GM23338 (cell line): ENCODE measurements around the gene SQSTM1. TPM values are rescaled to one million over a fixed set of nuclear protein-coding genes. Genes with fewer than 3 reads are reported as not detected.

Source experiments
- ATAC-seq: fragments of 200-7000 bp; cut with Tn5 transposase; 3 replicates; pipeline ENCODE4 v1.9.1; 2020
- DNase-seq: peaks from one replicate; pipeline ENCODE4 v3.0.0-alpha.2; 2015; ENCODE audit warnings: low spot score
- H2AFZ ChIP-seq: fragments of 200-600 bp; sonication (generic); 2 replicates; pipeline ENCODE4 v1.8.0; 2016; ENCODE audit warnings: antibody characterized with exemption, mild to moderate bottlenecking, moderate library complexity
- H3F3A ChIP-seq: fragments of 200-600 bp; sonication (generic); replicated peaks from 2 replicates; pipeline ENCODE4 v1.8.0; 2017; ENCODE audit warnings: antibody characterized with exemption, mixed run types, low read depth
- H3K27ac ChIP-seq: fragments of 200-600 bp; sonication (generic); 2 replicates; pipeline ENCODE4 v1.6.1; 2016; ENCODE audit warnings: low read depth
- H3K27me3 ChIP-seq: fragments of 200-600 bp; sonication (generic); 2 replicates; pipeline ENCODE4 v1.8.0; 2016; ENCODE audit warnings: mild to moderate bottlenecking, mixed run types, moderate library complexity; ENCODE audit not compliant: insufficient read depth
- H3K36me3 ChIP-seq: fragments of 200-600 bp; sonication (generic); 2 replicates; pipeline ENCODE4 v1.8.0; 2016; ENCODE audit warnings: mild to moderate bottlenecking; ENCODE audit not compliant: insufficient read depth
- H3K4me1 ChIP-seq: fragments of 200-600 bp; sonication (generic); 2 replicates; pipeline ENCODE4 v1.8.0; 2016; ENCODE audit warnings: mild to moderate bottlenecking, moderate library complexity; ENCODE audit not compliant: insufficient read depth
- H3K4me2 ChIP-seq: fragments of 200-600 bp; sonication (generic); 2 replicates; pipeline ENCODE4 v1.7.1; 2017; ENCODE audit warnings: mixed run types
- H3K4me3 ChIP-seq: fragments of 200-600 bp; sonication (generic); 2 replicates; pipeline ENCODE4 v1.6.1; 2016; ENCODE audit warnings: mixed run types
- H3K79me2 ChIP-seq: fragments of 200-600 bp; sonication (generic); replicated peaks from 2 replicates; pipeline ENCODE4 v1.8.0; 2017; ENCODE audit warnings: mild to moderate bottlenecking; ENCODE audit not compliant: insufficient read depth
- H3K9me2 ChIP-seq: fragments of 200-600 bp; sonication (generic); 2 replicates; pipeline ENCODE4 v1.8.0; 2017; ENCODE audit not compliant: insufficient read depth
- H4K20me1 ChIP-seq: fragments of 200-600 bp; sonication (generic); replicated peaks from 2 replicates; pipeline ENCODE4 v1.8.0; 2017; ENCODE audit warnings: mild to moderate bottlenecking; ENCODE audit not compliant: insufficient read depth
- H3K27ac Mint-ChIP-seq: 2 replicates; pipeline ENCODE4 v1.8.0; 2020; ENCODE audit warnings: inconsistent platforms, mild to moderate bottlenecking, moderate library complexity, mixed read lengths
- H3K27me3 Mint-ChIP-seq: 3 replicates; pipeline ENCODE4 v1.8.0; 2022; ENCODE audit warnings: low read depth, mild to moderate bottlenecking, moderate library complexity, mixed read lengths, inconsistent platforms; ENCODE audit not compliant: insufficient read depth, poor library complexity
- H3K36me3 Mint-ChIP-seq: 3 replicates; pipeline ENCODE4 v1.8.0; 2021; ENCODE audit warnings: low read depth, mild to moderate bottlenecking, inconsistent platforms, moderate library complexity, mixed read lengths
- H3K4me1 Mint-ChIP-seq: 3 replicates; pipeline ENCODE4 v1.8.0; 2020; ENCODE audit warnings: mild to moderate bottlenecking, inconsistent platforms, mixed read lengths
- H3K4me3 Mint-ChIP-seq: 3 replicates; pipeline ENCODE4 v1.8.0; 2021; ENCODE audit warnings: moderate library complexity, mild to moderate bottlenecking, inconsistent platforms, mixed read lengths
- H3K9me3 Mint-ChIP-seq: 3 replicates; pipeline ENCODE4 v1.8.0; 2020; ENCODE audit warnings: moderate library complexity, mild to moderate bottlenecking, inconsistent platforms, mixed read lengths
- CREB1 ChIP-seq: fragments of 250-450 bp; sonication (Bioruptor Pico); IDR thresholded peaks from 2 replicates; pipeline ENCODE4 v1.5.0; 2020; ENCODE audit warnings: low read depth, mild to moderate bottlenecking, moderate library complexity
- EZH2 ChIP-seq: fragments of 200-600 bp; sonication (generic); IDR thresholded peaks from one replicate; pipeline ENCODE4 v1.8.0; 2017; ENCODE audit warnings: antibody characterized with exemption, mild to moderate bottlenecking, low read depth; ENCODE audit not compliant: unreplicated experiment
- NANOG ChIP-seq: IDR thresholded peaks from 2 replicates; pipeline ENCODE4 v1.6.1; 2016; ENCODE audit warnings: antibody characterized with exemption, borderline replicate concordance
- POLR2AphosphoS5 ChIP-seq: IDR thresholded peaks from 2 replicates; pipeline ENCODE4 v1.6.1; 2016; ENCODE audit warnings: antibody characterized with exemption, low read depth
- ZNF331 ChIP-seq: fragments of 250-450 bp; sonication (Bioruptor Pico); IDR thresholded peaks from 2 replicates; pipeline ENCODE4 v1.5.0; 2020; ENCODE audit warnings: low read depth, mild to moderate bottlenecking, moderate library complexity
- polyA plus RNA-seq: library from polyadenylated mRNA; unstranded; fragments of >200 nt; fragmentation: Nextera tagmentation; extraction: Ambion mirVana; gene quantifications from 2 replicates; pipeline ENCODE4 v1.2.1, GENCODE V29; 2016
- total RNA-seq: library from RNA; depleted of rRNA; stranded (reverse); fragments of >200 nt; shearing (Covaris generic); gene quantifications from 2 replicates; pipeline ENCODE4 v1.2.3, GENCODE V29; 2014
- TF ChIP-seq, protein P1 (sequence below): fragments of 250-450 bp; sonication (Bioruptor Pico); IDR thresholded peaks from 2 replicates; pipeline ENCODE4 v1.5.0; 2020; ENCODE audit warnings: mild to moderate bottlenecking, moderate library complexity
- TF ChIP-seq, protein P2 (sequence below): IDR thresholded peaks from one replicate; pipeline ENCODE4 v1.6.1; 2018; ENCODE audit warnings: antibody characterized with exemption; ENCODE audit not compliant: unreplicated experiment

The SQSTM1 gene
- total and polyA plus RNA-seq, 2 experiments from 2014 or later: 58.0 to 92.6 TPM

DNA sequence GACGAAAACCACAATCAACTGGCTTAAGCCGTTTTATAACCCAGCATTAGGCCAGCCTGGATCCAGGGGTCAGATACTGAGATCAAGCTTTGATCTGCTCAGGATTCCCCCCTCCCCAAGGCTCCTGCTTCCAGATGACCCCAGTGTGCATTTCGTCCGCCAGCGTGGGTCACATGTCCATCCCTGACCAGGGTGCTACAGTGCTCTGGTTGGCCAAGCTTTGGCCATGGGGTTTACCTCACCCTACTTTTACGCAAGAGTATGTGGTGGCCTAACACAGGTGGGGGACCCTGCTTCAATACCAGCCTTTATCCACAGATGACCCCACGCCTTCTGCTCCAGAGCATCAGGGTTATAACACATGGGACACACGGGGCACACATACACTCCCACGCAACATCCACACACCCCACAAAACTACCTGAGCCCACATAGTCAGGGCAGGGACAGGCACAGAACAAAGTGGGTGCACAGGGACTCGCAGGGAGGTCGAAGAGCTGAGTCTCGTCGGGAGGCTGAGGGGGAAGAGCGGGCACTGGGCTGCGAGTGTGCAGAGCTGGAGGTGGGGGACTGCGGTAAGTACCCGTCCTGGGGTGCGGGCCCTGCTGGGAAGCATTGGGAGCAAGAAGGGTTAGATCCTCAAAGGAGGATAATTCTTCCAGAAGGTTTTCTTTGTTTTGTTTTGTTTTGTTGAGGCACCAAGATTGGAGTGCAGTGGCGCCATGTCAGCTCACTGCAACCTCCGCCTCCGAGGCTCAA is 5.0 kb upstream of the SQSTM1 start (continued):
- no peak for TF ChIP-seq NANOG
- no peak for TF ChIP-seq POLR2AphosphoS5
- TF ChIP-seq, protein P1, sequence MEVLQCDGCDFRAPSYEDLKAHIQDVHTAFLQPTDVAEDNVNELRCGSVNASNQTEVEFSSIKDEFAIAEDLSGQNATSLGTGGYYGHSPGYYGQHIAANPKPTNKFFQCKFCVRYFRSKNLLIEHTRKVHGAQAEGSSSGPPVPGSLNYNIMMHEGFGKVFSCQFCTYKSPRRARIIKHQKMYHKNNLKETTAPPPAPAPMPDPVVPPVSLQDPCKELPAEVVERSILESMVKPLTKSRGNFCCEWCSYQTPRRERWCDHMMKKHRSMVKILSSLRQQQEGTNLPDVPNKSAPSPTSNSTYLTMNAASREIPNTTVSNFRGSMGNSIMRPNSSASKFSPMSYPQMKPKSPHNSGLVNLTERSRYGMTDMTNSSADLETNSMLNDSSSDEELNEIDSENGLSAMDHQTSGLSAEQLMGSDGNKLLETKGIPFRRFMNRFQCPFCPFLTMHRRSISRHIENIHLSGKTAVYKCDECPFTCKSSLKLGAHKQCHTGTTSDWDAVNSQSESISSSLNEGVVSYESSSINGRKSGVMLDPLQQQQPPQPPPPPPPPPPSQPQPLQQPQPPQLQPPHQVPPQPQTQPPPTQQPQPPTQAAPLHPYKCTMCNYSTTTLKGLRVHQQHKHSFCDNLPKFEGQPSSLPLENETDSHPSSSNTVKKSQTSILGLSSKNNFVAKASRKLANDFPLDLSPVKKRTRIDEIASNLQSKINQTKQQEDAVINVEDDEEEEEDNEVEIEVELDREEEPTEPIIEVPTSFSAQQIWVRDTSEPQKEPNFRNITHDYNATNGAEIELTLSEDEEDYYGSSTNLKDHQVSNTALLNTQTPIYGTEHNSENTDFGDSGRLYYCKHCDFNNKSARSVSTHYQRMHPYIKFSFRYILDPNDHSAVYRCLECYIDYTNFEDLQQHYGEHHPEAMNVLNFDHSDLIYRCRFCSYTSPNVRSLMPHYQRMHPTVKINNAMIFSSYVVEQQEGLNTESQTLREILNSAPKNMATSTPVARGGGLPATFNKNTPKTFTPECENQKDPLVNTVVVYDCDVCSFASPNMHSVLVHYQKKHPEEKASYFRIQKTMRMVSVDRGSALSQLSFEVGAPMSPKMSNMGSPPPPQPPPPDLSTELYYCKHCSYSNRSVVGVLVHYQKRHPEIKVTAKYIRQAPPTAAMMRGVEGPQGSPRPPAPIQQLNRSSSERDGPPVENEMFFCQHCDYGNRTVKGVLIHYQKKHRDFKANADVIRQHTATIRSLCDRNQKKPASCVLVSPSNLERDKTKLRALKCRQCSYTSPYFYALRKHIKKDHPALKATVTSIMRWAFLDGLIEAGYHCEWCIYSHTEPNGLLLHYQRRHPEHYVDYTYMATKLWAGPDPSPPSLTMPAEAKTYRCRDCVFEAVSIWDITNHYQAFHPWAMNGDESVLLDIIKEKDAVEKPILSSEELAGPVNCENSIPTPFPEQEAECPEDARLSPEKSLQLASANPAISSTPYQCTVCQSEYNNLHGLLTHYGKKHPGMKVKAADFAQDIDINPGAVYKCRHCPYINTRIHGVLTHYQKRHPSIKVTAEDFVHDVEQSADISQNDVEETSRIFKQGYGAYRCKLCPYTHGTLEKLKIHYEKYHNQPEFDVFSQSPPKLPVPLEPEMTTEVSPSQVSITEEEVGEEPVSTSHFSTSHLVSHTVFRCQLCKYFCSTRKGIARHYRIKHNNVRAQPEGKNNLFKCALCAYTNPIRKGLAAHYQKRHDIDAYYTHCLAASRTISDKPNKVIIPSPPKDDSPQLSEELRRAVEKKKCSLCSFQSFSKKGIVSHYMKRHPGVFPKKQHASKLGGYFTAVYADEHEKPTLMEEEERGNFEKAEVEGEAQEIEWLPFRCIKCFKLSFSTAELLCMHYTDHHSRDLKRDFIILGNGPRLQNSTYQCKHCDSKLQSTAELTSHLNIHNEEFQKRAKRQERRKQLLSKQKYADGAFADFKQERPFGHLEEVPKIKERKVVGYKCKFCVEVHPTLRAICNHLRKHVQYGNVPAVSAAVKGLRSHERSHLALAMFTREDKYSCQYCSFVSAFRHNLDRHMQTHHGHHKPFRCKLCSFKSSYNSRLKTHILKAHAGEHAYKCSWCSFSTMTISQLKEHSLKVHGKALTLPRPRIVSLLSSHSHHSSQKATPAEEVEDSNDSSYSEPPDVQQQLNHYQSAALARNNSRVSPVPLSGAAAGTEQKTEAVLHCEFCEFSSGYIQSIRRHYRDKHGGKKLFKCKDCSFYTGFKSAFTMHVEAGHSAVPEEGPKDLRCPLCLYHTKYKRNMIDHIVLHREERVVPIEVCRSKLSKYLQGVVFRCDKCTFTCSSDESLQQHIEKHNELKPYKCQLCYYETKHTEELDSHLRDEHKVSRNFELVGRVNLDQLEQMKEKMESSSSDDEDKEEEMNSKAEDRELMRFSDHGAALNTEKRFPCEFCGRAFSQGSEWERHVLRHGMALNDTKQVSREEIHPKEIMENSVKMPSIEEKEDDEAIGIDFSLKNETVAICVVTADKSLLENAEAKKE (CRISPR knock-in tag): no peak

DNA sequence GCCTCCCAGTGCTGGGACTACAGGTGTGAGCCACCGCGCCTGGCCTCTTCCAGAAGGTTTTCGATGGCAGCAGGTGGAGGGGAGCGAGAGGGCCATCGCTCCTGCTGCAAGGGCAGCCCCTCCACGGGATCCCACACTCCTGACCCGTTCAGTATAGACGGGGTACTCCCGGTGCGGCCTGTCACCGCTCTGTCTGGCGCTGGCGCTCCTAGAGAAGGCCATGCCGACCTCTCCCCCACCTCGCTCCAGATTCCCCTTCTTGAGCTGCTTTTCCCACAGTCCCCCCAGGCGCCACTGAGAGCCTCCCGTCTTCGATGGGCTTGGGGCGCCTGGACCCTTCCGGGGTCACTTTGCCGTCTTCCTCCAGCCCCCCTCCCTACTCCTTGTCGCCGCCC is 4.3 kb upstream of the SQSTM1 start:
- H3K4me1 ChIP-seq: peaks cover 33% of the 10 kb centered on the region
- ATAC-seq (peak; percentile 2), DNase-seq (peak; percentile 74)
- no peak overlapping the region for H3K27ac Mint-ChIP-seq
- no peak overlapping the region for H3K27ac ChIP-seq
- H3K79me2 ChIP-seq: peaks cover 3% of the 10 kb centered on the region; the same call in 1 of the 2 replicates
- H3K27me3 ChIP-seq: peaks cover 12% of the 10 kb centered on the region; the same call in 1 of the 2 replicates
- peaks cover 28% of the 10 kb centered on the region for H3K36me3 Mint-ChIP-seq
- peaks cover 5% of the 10 kb centered on the region; the same call in 1 of the 2 replicates for H3K36me3 ChIP-seq
- TF ChIP-seq NANOG (no peak), ZNF331 (CRISPR knock-in tag) (no peak), CREB1 (no peak), EZH2 (no peak)
- TF ChIP-seq, protein P2, sequence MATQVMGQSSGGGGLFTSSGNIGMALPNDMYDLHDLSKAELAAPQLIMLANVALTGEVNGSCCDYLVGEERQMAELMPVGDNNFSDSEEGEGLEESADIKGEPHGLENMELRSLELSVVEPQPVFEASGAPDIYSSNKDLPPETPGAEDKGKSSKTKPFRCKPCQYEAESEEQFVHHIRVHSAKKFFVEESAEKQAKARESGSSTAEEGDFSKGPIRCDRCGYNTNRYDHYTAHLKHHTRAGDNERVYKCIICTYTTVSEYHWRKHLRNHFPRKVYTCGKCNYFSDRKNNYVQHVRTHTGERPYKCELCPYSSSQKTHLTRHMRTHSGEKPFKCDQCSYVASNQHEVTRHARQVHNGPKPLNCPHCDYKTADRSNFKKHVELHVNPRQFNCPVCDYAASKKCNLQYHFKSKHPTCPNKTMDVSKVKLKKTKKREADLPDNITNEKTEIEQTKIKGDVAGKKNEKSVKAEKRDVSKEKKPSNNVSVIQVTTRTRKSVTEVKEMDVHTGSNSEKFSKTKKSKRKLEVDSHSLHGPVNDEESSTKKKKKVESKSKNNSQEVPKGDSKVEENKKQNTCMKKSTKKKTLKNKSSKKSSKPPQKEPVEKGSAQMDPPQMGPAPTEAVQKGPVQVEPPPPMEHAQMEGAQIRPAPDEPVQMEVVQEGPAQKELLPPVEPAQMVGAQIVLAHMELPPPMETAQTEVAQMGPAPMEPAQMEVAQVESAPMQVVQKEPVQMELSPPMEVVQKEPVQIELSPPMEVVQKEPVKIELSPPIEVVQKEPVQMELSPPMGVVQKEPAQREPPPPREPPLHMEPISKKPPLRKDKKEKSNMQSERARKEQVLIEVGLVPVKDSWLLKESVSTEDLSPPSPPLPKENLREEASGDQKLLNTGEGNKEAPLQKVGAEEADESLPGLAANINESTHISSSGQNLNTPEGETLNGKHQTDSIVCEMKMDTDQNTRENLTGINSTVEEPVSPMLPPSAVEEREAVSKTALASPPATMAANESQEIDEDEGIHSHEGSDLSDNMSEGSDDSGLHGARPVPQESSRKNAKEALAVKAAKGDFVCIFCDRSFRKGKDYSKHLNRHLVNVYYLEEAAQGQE: no peak
- H4K20me1 ChIP-seq: no peaks in the 10 kb centered on the region
- no peak overlapping the region for H2AFZ ChIP-seq
- peak overlapping the region; percentile 68 for H3K4me3 Mint-ChIP-seq
- no peaks in the 10 kb centered on the region for H3K9me2 ChIP-seq
- peaks cover 28% of the 10 kb centered on the region for H3F3A ChIP-seq
- peaks cover 37% of the 10 kb centered on the region for H3K27me3 Mint-ChIP-seq
- H3K4me1 Mint-ChIP-seq: peaks cover 33% of the 10 kb centered on the region
- peak overlapping the region; percentile 84 for H3K4me2 ChIP-seq
- H3K4me3 ChIP-seq: peak overlapping the region; percentile 57
- no peaks in the 10 kb centered on the region for H3K9me3 Mint-ChIP-seq
